BJ (cell line): ENCODE data around the gene PCSK2. TPM values are rescaled to one million over a fixed set of nuclear protein-coding genes. Genes with fewer than 3 reads are reported as not detected.

ENCODE experiments used
- CTCF ChIA-PET: fragments of 350-600 bp; formaldehyde crosslinking; extraction: SDS; loops from one replicate; lab custom pipeline; 2021; ENCODE audit warnings: antibody characterized with exemption, inconsistent platforms; lab: Yijun Ruan, JAX
- POLR2A ChIA-PET: fragments of 300-600 bp; sonication (Branson Sonifier 250); formaldehyde crosslinking; extraction: SDS; loops from one replicate; lab custom pipeline; 2021; ENCODE audit warnings: antibody characterized with exemption; lab: Charles Lee
- DNase-seq: peaks from one replicate; pipeline ENCODE4 v3.0.0-alpha.2; 2011; ENCODE audit warnings: low read depth
- H3K27me3 ChIP-seq: 2 replicates; pipeline ENCODE4 v1.6.0; 2011; ENCODE audit warnings: low read length; ENCODE audit not compliant: control insufficient read depth, insufficient read depth
- H3K36me3 ChIP-seq: 2 replicates; pipeline ENCODE4 v1.5.1; 2011; ENCODE audit warnings: low read length; ENCODE audit not compliant: control insufficient read depth, insufficient read depth
- H3K4me3 ChIP-seq: 2 replicates; pipeline ENCODE4 v1.5.1; 2011; ENCODE audit warnings: low read depth, mild to moderate bottlenecking, control low read depth, low read length
- polyA plus RNA-seq: library from polyadenylated mRNA; depleted of rRNA; stranded (reverse); fragments of >200 nt; gene quantifications from 2 replicates; pipeline ENCODE4 v1.2.3, GENCODE V29; 2011
- TF ChIP-seq, protein P1 (sequence below): IDR thresholded peaks from 2 replicates; pipeline ENCODE4 v1.5.1; 2011; ENCODE audit warnings: low read depth, mild to moderate bottlenecking, control low read depth, inconsistent platforms, low read length, moderate library complexity; ENCODE audit not compliant: insufficient read depth

Gene PCSK2
- polyA plus RNA-seq, 1 experiment = not detected

DNA sequence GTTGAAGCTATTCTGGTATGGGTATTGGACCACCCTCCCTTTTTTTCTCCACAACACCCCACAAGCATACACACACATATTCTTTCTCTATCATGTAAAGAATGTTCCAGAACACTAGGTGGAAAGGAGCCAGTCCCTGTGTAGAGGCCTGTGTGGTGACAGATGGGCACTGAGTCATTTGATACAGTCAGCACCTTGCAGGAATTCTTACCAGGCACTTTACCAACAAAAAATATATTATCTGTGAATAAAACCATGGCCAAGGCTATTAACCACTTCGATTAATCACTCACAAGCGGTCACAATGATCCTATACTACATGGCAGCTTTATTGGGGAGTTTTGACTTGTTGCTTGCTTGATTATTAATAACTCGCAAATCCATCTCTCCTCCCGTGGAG is 154.9 kb downstream of the PCSK2 start:
- Histone ChIP-seq H3K27me3 (no peaks in the 10 kb centered on the region), H3K36me3 (no peaks in the 10 kb centered on the region), H3K4me3 (no peak overlapping the region)
- CTCF ChIA-PET = no interaction called here
- POLR2A ChIA-PET = no interaction called here
- TF ChIP-seq, protein P1, sequence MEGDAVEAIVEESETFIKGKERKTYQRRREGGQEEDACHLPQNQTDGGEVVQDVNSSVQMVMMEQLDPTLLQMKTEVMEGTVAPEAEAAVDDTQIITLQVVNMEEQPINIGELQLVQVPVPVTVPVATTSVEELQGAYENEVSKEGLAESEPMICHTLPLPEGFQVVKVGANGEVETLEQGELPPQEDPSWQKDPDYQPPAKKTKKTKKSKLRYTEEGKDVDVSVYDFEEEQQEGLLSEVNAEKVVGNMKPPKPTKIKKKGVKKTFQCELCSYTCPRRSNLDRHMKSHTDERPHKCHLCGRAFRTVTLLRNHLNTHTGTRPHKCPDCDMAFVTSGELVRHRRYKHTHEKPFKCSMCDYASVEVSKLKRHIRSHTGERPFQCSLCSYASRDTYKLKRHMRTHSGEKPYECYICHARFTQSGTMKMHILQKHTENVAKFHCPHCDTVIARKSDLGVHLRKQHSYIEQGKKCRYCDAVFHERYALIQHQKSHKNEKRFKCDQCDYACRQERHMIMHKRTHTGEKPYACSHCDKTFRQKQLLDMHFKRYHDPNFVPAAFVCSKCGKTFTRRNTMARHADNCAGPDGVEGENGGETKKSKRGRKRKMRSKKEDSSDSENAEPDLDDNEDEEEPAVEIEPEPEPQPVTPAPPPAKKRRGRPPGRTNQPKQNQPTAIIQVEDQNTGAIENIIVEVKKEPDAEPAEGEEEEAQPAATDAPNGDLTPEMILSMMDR = no peak
- DNase-seq = no peak

DNA sequence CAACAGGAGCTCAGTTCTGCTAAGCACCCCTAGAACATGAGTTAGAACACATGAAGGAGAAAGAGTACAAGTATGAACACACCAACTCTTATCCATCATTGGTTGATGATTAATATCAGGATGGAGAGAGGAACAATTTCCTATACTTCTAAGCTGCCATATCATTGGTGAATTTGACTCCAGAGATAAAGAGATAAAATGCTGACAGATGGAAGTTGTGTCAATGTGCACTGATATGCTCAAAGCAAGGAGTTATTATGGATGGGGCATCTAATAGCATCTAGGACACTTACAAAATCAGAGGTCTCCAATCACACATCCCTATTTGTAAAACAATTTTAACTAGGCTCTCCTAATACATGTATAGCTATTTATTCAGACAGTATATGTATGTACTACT is 159.0 kb downstream of the PCSK2 start:
- ChIA-PET POLR2A (no interaction called here), CTCF (interaction anchor here (0.8 kb wide), 1 partner anchor 582 kb away, joined by 3 read pairs; no protein-coding TSS in a partner anchor)
- Histone ChIP-seq H3K36me3 (no peaks in the 10 kb centered on the region), H3K4me3 (no peak overlapping the region), H3K27me3 (no peaks in the 10 kb centered on the region)
- TF ChIP-seq, protein P1 = no peak
- no peak for DNase-seq

DNA sequence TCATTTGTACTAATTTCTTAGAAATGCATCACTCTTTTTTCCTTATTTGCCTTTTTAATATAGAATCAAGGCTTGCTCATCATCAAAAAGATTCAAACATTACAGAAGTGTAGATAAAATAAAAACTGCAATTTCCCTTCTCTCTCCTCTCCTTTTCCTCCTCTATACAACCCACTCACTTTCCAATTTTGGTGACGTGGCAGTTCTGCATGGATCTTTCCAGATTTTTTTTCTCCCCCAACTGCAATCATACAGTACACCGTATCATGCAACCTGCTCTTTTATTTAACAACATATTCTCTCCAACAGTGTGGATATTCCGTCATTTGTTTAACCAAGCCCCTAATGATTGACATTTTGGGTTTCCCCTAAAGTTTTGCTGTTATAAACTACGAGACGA is 163.8 kb downstream of the PCSK2 start:
- POLR2A ChIA-PET = no interaction called here
- CTCF ChIA-PET = no interaction called here
- H3K27me3 ChIP-seq = no peaks in the 10 kb centered on the region
- TF ChIP-seq, protein P1 = no peak
- no peak for DNase-seq
- no peak overlapping the region for H3K4me3 ChIP-seq
- no peaks in the 10 kb centered on the region for H3K36me3 ChIP-seq

DNA sequence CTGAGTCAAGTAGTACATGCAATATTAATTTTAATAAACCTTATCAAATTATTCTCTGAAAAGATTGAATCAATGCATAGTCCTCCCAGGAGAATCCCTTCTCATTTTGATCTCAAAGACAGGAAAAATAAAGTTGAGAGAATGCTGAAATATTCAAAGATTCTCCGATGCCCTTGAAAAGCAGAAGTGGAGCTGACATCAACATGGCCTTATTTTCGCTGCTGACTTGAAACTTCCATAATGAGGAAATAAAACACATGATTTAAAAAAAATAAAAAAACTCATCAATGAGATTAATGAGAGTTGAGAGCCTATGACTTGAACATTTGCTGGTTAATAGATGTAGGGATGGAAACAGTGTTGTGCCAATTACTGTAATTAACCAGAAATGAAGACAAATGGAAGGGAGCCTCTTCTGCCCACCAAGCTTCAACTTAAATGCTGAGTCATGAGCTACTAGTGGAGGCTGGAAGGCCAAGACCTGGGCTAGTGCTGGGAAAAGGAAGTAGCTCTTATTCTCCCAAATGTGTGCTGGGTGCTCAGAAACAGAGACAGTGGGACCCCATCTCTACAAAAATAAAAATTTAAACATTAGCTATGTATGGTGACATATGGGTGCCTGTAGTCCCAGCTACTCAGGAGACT is 164.4 kb downstream of the PCSK2 start:
- H3K36me3 ChIP-seq = no peaks in the 10 kb centered on the region
- TF ChIP-seq, protein P1 = no peak
- no peaks in the 10 kb centered on the region for H3K27me3 ChIP-seq
- no peak overlapping the region for H3K4me3 ChIP-seq
- DNase-seq = no peak
- ChIA-PET POLR2A (no interaction called here), CTCF (no interaction called here)

DNA sequence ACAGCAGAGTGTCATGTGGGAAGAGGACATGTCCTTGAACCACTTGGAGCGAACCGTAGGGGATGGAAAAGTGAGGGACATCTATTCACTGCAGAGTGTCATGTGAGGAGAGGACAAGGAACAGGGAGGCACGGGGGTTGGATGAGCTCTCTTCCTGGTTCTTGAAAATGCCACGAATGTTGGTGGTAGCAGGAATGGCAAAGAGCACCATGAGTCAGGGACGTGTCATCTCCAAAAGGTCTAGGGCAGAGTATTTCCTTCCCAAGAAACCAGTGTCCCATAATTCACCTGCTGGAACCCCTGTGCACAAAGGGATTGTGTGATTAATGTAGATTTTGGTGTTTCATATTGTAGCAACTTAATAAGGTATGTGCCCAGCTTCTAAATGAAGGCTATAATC is 167.6 kb downstream of the PCSK2 start:
- no peak overlapping the region for H3K4me3 ChIP-seq
- no peaks in the 10 kb centered on the region for H3K36me3 ChIP-seq
- no peaks in the 10 kb centered on the region for H3K27me3 ChIP-seq
- POLR2A ChIA-PET = no interaction called here
- DNase-seq = no peak
- CTCF ChIA-PET = no interaction called here
- TF ChIP-seq, protein P1 = no peak
